IMR-90 (cell line): ENCODE data around the gene MBD3L5. TPM values are rescaled to one million over a fixed set of nuclear protein-coding genes. Genes with fewer than 3 reads are reported as not detected.

ENCODE experiments used
- ATAC-seq: fragments of 200-7000 bp; cut with Tn5 transposase; 2 replicates; pipeline ENCODE4 v1.9.1; 2020; ENCODE audit warnings: low read depth, mild to moderate bottlenecking, moderate library complexity
- BruUV-seq: library from RNA; stranded (reverse); fragments of 400-500 nt; replicated peaks from 2 replicates; lab custom pipeline; 2021; lab: Mats Ljungman, UMichigan
- CTCF ChIA-PET: fragments of 300-600 bp; formaldehyde crosslinking; extraction: SDS; loops from one replicate; lab custom pipeline; 2021; ENCODE audit warnings: antibody characterized with exemption; lab: Yijun Ruan, JAX
- POLR2A ChIA-PET: fragments of 300-600 bp; sonication (Branson Sonifier 250); formaldehyde crosslinking; loops from one replicate; lab custom pipeline; 2022; ENCODE audit warnings: antibody characterized with exemption; ENCODE audit not compliant: unreplicated experiment; lab: Charles Lee
- DNase-seq: peaks from one replicate; pipeline ENCODE4 v3.0.0; 2013
- H2AFZ ChIP-seq: replicated peaks from 2 replicates; pipeline ENCODE3; 2013; ENCODE audit warnings: low read length, mild to moderate bottlenecking; ENCODE audit not compliant: poor library complexity
- H2AK5ac ChIP-seq: 2 replicates; pipeline ENCODE4 v1.6.1; 2013; ENCODE audit warnings: low read depth, low read length, inconsistent platforms
- H2AK9ac ChIP-seq: replicated peaks from 2 replicates; pipeline ENCODE3; 2013; ENCODE audit warnings: mild to moderate bottlenecking, low read depth, low read length, moderate library complexity; ENCODE audit not compliant: poor library complexity
- H2BK120ac ChIP-seq: 2 replicates; pipeline ENCODE4 v1.6.1; 2013; ENCODE audit warnings: low read depth, low read length, inconsistent platforms
- H2BK15ac ChIP-seq: 3 replicates; pipeline ENCODE4 v1.6.1; 2013; ENCODE audit warnings: low read depth, low read length, inconsistent platforms
- H2BK20ac ChIP-seq: 2 replicates; pipeline ENCODE4 v1.6.1; 2013; ENCODE audit warnings: low read depth, mild to moderate bottlenecking, inconsistent platforms, low read length, moderate library complexity
- H2BK5ac ChIP-seq: 2 replicates; pipeline ENCODE4 v1.6.1; 2013; ENCODE audit warnings: mild to moderate bottlenecking, low read depth, low read length, inconsistent platforms; ENCODE audit not compliant: poor library complexity, severe bottlenecking
- H3K14ac ChIP-seq: replicated peaks from 2 replicates; pipeline ENCODE4 v1.6.1; 2013; ENCODE audit warnings: low read depth, low read length, inconsistent platforms
- H3K18ac ChIP-seq: 2 replicates; pipeline ENCODE4 v1.6.1; 2013; ENCODE audit warnings: low read depth, low read length, control low read depth
- H3K23ac ChIP-seq: 2 replicates; pipeline ENCODE4 v1.6.1; 2013; ENCODE audit warnings: low read depth, low read length, inconsistent platforms
- H3K27ac ChIP-seq: 2 replicates; pipeline ENCODE4 v1.5.1; 2013; ENCODE audit warnings: mild to moderate bottlenecking, control low read depth, low read length; ENCODE audit not compliant: insufficient read depth
- H3K27me3 ChIP-seq: 2 replicates; pipeline ENCODE4 v1.6.1; 2013; ENCODE audit warnings: low read length; ENCODE audit not compliant: control insufficient read depth, insufficient read depth
- H3K36me3 ChIP-seq: 2 replicates; pipeline ENCODE4 v1.6.1; 2013; ENCODE audit warnings: low read length, mixed read lengths; ENCODE audit not compliant: control insufficient read depth, insufficient read depth
- H3K4ac ChIP-seq: 2 replicates; pipeline ENCODE4 v1.6.1; 2013; ENCODE audit warnings: low read depth, low read length, inconsistent platforms
- H3K4me1 ChIP-seq: 2 replicates; pipeline ENCODE4 v1.6.1; 2013; ENCODE audit warnings: low read length, mixed read lengths; ENCODE audit not compliant: control insufficient read depth, insufficient read depth
- H3K4me2 ChIP-seq: 2 replicates; pipeline ENCODE4 v1.6.1; 2013; ENCODE audit warnings: low read depth, mild to moderate bottlenecking, control low read depth, low read length, moderate library complexity
- H3K4me3 ChIP-seq: 2 replicates; pipeline ENCODE4 v1.5.1; 2013; ENCODE audit warnings: low read depth, mild to moderate bottlenecking, control low read depth, low read length, moderate library complexity; ENCODE audit not compliant: insufficient read depth
- H3K56ac ChIP-seq: 2 replicates; pipeline ENCODE4 v1.6.1; 2013; ENCODE audit warnings: low read length, inconsistent platforms; ENCODE audit not compliant: insufficient read depth; ENCODE audit errors: extremely low read depth
- H3K79me1 ChIP-seq, 2 experiments: 2 replicates each; pipeline ENCODE4 v1.6.1; 2013; ENCODE audit warnings: low read length in 2 of 2, inconsistent platforms in 1 of 2, low read depth in 1 of 2
- H3K9ac ChIP-seq: 2 replicates; pipeline ENCODE4 v1.6.1; 2013; ENCODE audit warnings: low read depth, low read length, control low read depth
- H3K9me1 ChIP-seq: 2 replicates; pipeline ENCODE4 v1.6.1; 2013; ENCODE audit warnings: low read length, inconsistent platforms; ENCODE audit not compliant: insufficient read depth
- H3K9me3 ChIP-seq: 2 replicates; pipeline ENCODE4 v1.6.1; 2013; ENCODE audit warnings: low read length; ENCODE audit not compliant: control insufficient read depth, insufficient read depth
- H4K20me1 ChIP-seq: 2 replicates; pipeline ENCODE4 v1.6.1; 2013; ENCODE audit warnings: low read length, inconsistent platforms; ENCODE audit not compliant: insufficient read depth
- H4K5ac ChIP-seq: 2 replicates; pipeline ENCODE4 v1.6.1; 2013; ENCODE audit warnings: mild to moderate bottlenecking, low read depth, low read length, control low read depth
- H4K8ac ChIP-seq, 2 experiments: 2 replicates each; pipeline ENCODE4 v1.6.1; 2013; ENCODE audit warnings: low read depth in 2 of 2, low read length in 2 of 2, control low read depth in 1 of 2, inconsistent platforms in 1 of 2
- H4K91ac ChIP-seq: 2 replicates; pipeline ENCODE4 v1.6.1; 2013; ENCODE audit warnings: low read depth, low read length, inconsistent platforms; ENCODE audit not compliant: insufficient read depth
- BHLHE40 ChIP-seq: fragments of 150-350 bp; IDR thresholded peaks from 2 replicates; pipeline ENCODE4 v1.6.1; 2016; ENCODE audit warnings: mild to moderate bottlenecking, low read depth, low read length
- CEBPB ChIP-seq: IDR thresholded peaks from 2 replicates; pipeline ENCODE4 v1.6.1; 2012; ENCODE audit warnings: low read depth, low read length, improper control_type of control experiment
- CHD1 ChIP-seq: IDR thresholded peaks from 2 replicates; pipeline ENCODE4 v1.6.1; 2012; ENCODE audit warnings: low read depth, low read length, improper control_type of control experiment
- ELK1 ChIP-seq: fragments of 150-350 bp; IDR thresholded peaks from 2 replicates; pipeline ENCODE4 v1.6.1; 2016; ENCODE audit warnings: low read depth, mild to moderate bottlenecking, low read length, moderate library complexity, borderline replicate concordance
- FOS ChIP-seq: fragments of 150-350 bp; IDR thresholded peaks from 2 replicates; pipeline ENCODE4 v1.6.1; 2016; ENCODE audit warnings: low read depth, low read length
- MAFK ChIP-seq: IDR thresholded peaks from 2 replicates; pipeline ENCODE4 v1.6.1; 2012; ENCODE audit warnings: low read depth, low read length, improper control_type of control experiment
- MAZ ChIP-seq: IDR thresholded peaks from 2 replicates; pipeline ENCODE4 v1.6.1; 2012; ENCODE audit warnings: low read depth, mild to moderate bottlenecking, low read length, improper control_type of control experiment, moderate library complexity, borderline replicate concordance
- MXI1 ChIP-seq: IDR thresholded peaks from 2 replicates; pipeline ENCODE4 v1.6.1; 2012; ENCODE audit warnings: low read depth, mild to moderate bottlenecking, low read length, moderate library complexity, borderline replicate concordance
- NFE2L2 ChIP-seq: fragments of 150-350 bp; IDR thresholded peaks from 2 replicates; pipeline ENCODE4 v1.6.1; 2016; ENCODE audit warnings: low read depth, mild to moderate bottlenecking, low read length
- POLR2A ChIP-seq: IDR thresholded peaks from 2 replicates; pipeline ENCODE4 v1.6.1; 2012; ENCODE audit warnings: mild to moderate bottlenecking, low read depth, low read length
- RAD21 ChIP-seq: IDR thresholded peaks from 2 replicates; pipeline ENCODE4 v1.6.1; 2012; ENCODE audit warnings: low read length, improper control_type of control experiment
- RCOR1 ChIP-seq: IDR thresholded peaks from 2 replicates; pipeline ENCODE4 v1.6.1; 2012; ENCODE audit warnings: mild to moderate bottlenecking, low read length, improper control_type of control experiment; ENCODE audit not compliant: insufficient replicate concordance
- RFX5 ChIP-seq: IDR thresholded peaks from 2 replicates; pipeline ENCODE4 v1.8.0; 2012; ENCODE audit warnings: low read depth, mild to moderate bottlenecking, low read length, moderate library complexity
- SMC3 ChIP-seq: fragments of 150-350 bp; IDR thresholded peaks from 2 replicates; pipeline ENCODE4 v1.6.1; 2016; ENCODE audit warnings: low read depth, mild to moderate bottlenecking, antibody characterized with exemption, low read length, moderate library complexity
- WGBS, 2 experiments: methylation state at CpG; one replicate each; pipeline versions ENCODE4 v1.1.5 to v1.1.7; 2013; ENCODE audit warnings: missing lambda C conversion rate in 2 of 2; ENCODE audit not compliant: insufficient read length in 1 of 2; ENCODE audit errors: extremely low coverage in 2 of 2; 5-methylcytosine and 5-hydroxymethylcytosine counted together
- dilution Hi-C: fragments of 300-500 bp; cut with HindIII; formaldehyde crosslinking; loops from one replicate; pipeline ENCODE4 v1.14.3; 2018; ENCODE audit warnings: low sequenced_read_pairs; ENCODE audit not compliant: unreplicated experiment
- in situ Hi-C: fragments of 300-500 bp; cut with MboI; formaldehyde crosslinking; loops from 3 replicates; pipeline ENCODE4 v1.14.3; 2019; ENCODE audit warnings: low sequenced_read_pairs, inconsistent platforms, mixed read lengths
- intact Hi-C: fragments of 100-400 bp; cut with micrococcal nuclease; formaldehyde crosslinking; loops from 2 replicates; pipeline ENCODE4 v1.10.0; 2022
- polyA plus RNA-seq, 3 experiments: library from polyadenylated mRNA; depleted of rRNA; stranded (reverse); fragments of >200 nt; gene quantifications; 2 replicates each; pipeline ENCODE4 v1.2.3, GENCODE V29; 2012; ENCODE audit warnings: low replicate concordance in 1 of 3
- total RNA-seq: library from RNA; depleted of rRNA; stranded (reverse); fragments of >200 nt; gene quantifications from 2 replicates; pipeline ENCODE4 v1.2.3, GENCODE V29; 2012
- TF ChIP-seq, protein P1 (sequence below): conservative IDR thresholded peaks from 2 replicates; pipeline ENCODE4 v1.5.1; 2012; ENCODE audit warnings: mild to moderate bottlenecking, low read depth, low read length, improper control_type of control experiment
- TF ChIP-seq, protein P2 (sequence below): fragments of 150-350 bp; IDR thresholded peaks from 2 replicates; pipeline ENCODE4 v1.6.1; 2017; ENCODE audit warnings: mild to moderate bottlenecking, antibody characterized with exemption, low read length, low read depth

Gene MBD3L5
- total and polyA plus RNA-seq, 2 of the 4 experiments (the other 2 are of a cell fraction) = not detected

DNA sequence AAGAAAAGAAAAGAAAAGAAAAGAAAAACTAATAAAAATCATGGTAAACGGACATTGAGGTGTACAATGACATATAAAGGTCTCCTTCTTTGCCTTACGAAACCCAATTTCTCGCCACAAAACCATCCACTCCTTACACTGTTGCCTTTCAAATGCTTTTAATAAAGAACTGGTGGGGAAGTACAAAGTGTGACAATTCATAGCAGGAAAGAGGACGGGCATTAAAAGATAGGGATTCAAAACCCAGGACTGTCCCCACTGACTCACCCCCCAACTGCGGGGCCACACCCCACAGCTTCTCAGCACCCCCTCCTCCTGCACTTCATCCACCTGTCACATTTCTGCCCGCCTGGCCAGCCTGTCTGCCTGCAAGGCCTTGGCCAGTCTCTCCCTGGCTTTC is 11.6 kb upstream of the MBD3L5 start:
- no CpG with 5 or more reads among the region's 6 CpGs for WGBS, 2 experiments
- ATAC-seq (no peak), DNase-seq (no peak)
- H3K79me1 ChIP-seq = no peaks in the 10 kb centered on the region
- H3K4me2 ChIP-seq = no peak overlapping the region
- H3K23ac ChIP-seq = no peak overlapping the region
- TF ChIP-seq MAFK = no peak
- no peak for TF ChIP-seq CHD1
- no peak for TF ChIP-seq SMC3
- TF ChIP-seq ELK1 = no peak
- TF ChIP-seq MXI1 = no peak
- TF ChIP-seq BHLHE40 = no peak
- no peak for TF ChIP-seq RAD21
- no peak for TF ChIP-seq NFE2L2
- TF ChIP-seq, protein P1, sequence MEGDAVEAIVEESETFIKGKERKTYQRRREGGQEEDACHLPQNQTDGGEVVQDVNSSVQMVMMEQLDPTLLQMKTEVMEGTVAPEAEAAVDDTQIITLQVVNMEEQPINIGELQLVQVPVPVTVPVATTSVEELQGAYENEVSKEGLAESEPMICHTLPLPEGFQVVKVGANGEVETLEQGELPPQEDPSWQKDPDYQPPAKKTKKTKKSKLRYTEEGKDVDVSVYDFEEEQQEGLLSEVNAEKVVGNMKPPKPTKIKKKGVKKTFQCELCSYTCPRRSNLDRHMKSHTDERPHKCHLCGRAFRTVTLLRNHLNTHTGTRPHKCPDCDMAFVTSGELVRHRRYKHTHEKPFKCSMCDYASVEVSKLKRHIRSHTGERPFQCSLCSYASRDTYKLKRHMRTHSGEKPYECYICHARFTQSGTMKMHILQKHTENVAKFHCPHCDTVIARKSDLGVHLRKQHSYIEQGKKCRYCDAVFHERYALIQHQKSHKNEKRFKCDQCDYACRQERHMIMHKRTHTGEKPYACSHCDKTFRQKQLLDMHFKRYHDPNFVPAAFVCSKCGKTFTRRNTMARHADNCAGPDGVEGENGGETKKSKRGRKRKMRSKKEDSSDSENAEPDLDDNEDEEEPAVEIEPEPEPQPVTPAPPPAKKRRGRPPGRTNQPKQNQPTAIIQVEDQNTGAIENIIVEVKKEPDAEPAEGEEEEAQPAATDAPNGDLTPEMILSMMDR = no peak
- TF ChIP-seq MAZ = no peak
- no peak for TF ChIP-seq CEBPB
- no peak for TF ChIP-seq RFX5
- no peak for TF ChIP-seq FOS
- no peak for TF ChIP-seq RCOR1
- no peak for TF ChIP-seq POLR2A
- TF ChIP-seq, protein P2, sequence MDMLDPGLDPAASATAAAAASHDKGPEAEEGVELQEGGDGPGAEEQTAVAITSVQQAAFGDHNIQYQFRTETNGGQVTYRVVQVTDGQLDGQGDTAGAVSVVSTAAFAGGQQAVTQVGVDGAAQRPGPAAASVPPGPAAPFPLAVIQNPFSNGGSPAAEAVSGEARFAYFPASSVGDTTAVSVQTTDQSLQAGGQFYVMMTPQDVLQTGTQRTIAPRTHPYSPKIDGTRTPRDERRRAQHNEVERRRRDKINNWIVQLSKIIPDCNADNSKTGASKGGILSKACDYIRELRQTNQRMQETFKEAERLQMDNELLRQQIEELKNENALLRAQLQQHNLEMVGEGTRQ = no peak
- no peak overlapping the region for H3K4ac ChIP-seq
- H3K27me3 ChIP-seq = no peaks in the 10 kb centered on the region
- intact Hi-C loops = no loop called here
- no peak overlapping the region for H3K56ac ChIP-seq
- no peak overlapping the region for H3K14ac ChIP-seq
- no peak overlapping the region for H3K9ac ChIP-seq
- H2AK5ac ChIP-seq = no peak overlapping the region
- POLR2A ChIA-PET = no interaction called here
- in situ Hi-C loops = no loop called here
- no peak overlapping the region for H2BK5ac ChIP-seq
- H4K20me1 ChIP-seq = no peaks in the 10 kb centered on the region
- no peaks in the 10 kb centered on the region for H3K9me1 ChIP-seq
- dilution Hi-C loops = no loop called here
- H4K8ac ChIP-seq = no peak overlapping the region
- no peak overlapping the region for H2AFZ ChIP-seq
- CTCF ChIA-PET = no interaction called here
- no peak overlapping the region for H3K18ac ChIP-seq
- H4K5ac ChIP-seq = no peak overlapping the region
- H3K4me1 ChIP-seq = no peaks in the 10 kb centered on the region
- no peak overlapping the region for H2BK20ac ChIP-seq
- peaks cover 8% of the 10 kb centered on the region; the same call in 1 of the 2 replicates for H3K9me3 ChIP-seq
- H3K4me3 ChIP-seq = no peak overlapping the region
- H3K36me3 ChIP-seq = no peaks in the 10 kb centered on the region
- no peak overlapping the region for H3K27ac ChIP-seq
- no peak overlapping the region for H2BK120ac ChIP-seq
- H4K91ac ChIP-seq = no peak overlapping the region
- BruUV-seq = no TSS peak
- H2BK15ac ChIP-seq = no peak overlapping the region
- H2AK9ac ChIP-seq = no peak overlapping the region
